Measurements from ENCODE around the gene GREB1.

The GREB1 gene

DNA sequence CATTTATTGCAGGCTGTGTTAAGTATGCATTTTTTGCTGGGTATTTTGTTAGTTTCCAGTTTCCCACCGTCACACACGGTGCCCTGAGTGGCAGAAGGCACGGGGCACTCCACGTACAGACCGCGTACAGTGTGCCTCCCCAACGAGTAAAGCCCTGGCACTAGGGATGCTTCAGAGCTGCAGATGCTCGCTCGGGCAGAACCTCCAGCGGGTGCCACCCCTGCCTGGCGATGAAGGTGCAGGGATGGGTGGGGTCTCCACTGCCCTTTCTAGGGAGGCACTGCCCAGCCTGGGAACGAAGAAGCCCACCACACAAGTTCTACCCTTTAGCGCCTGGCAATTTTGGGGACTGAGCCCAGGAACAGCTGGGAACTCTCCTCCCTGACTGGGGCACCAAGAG, 4.1 kb downstream of the GREB1 start:
- no peak for TF ChIP-seq CTCF (IDR thresholded peaks at IDR 0.05; ENCODE audit: insufficient read depth, low read depth, low read length, missing control alignments)
- no peak for DNase-seq (ENCODE audit: low read depth)

GRCh38 chr2:11539317-11540147, 5.7 kb downstream of the GREB1 start:
- no peak for TF ChIP-seq CTCF (IDR thresholded peaks at IDR 0.05; ENCODE audit: insufficient read depth, low read depth, low read length, missing control alignments)
- no peak for DNase-seq (ENCODE audit: low read depth)
- H3K4me3 ChIP-seq (ENCODE audit: low read length), result no peak overlapping the region

More for the DNA sequence above, 4.1 kb downstream of the GREB1 start:
- H3K4me3 ChIP-seq (ENCODE audit: low read length), result no peak overlapping the region

DNA sequence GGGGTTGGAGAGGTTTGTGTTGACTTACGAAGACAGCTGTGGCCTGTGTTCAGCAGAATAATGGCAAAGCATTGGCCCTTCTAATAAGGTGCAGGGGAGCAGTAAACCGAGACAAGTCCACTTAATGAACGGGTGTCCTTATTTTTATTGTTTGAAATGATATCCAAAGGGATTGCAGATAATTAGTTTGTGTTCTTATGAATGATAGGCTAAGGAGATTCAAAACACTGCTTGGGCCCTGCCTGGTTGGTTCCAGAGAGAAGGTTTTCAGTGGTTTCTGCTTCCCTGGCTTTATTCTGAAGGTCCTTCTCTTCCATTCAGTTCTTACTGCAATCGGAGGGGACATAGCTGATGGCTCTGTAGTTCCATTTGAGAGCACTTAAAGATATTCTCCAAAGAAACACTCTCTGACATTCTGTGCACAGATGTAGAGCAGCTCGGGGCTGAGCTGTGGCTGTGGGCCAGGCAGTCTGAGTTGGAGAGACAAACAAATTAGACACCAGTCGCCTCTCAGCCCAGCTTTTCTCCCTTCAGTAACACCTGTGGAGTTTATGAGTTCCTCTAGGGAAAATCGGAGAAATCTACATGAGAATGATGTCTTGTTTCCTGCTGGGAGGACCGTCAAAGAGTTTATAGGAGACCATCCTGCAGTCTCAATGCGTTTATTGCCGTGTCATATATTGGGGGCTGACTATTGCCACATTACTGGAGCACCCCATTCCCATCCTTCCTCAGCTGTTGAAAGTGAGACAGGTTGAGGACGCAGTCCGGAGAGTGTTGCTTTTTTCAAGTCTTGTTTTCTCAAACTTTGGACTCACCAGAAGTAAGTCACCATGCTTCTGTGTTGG, 6.5 kb downstream of the GREB1 start:
- no peak for TF ChIP-seq CTCF (IDR thresholded peaks at IDR 0.05; ENCODE audit: insufficient read depth, low read depth, low read length, missing control alignments)
- no peak overlapping the region for H3K4me3 ChIP-seq (ENCODE audit: low read length)
- DNase-seq (ENCODE audit: low read depth), result no peak

- no peak overlapping the region for H3K4me3 ChIP-seq (ENCODE audit: low read length)
- no peak for DNase-seq (ENCODE audit: low read depth)
- no peak for TF ChIP-seq CTCF (IDR thresholded peaks at IDR 0.05; ENCODE audit: insufficient read depth, low read depth, low read length, missing control alignments)
These were observed 7.3 kb downstream of the GREB1 start for GRCh38 chr2:11540996-11541692.

DNA sequence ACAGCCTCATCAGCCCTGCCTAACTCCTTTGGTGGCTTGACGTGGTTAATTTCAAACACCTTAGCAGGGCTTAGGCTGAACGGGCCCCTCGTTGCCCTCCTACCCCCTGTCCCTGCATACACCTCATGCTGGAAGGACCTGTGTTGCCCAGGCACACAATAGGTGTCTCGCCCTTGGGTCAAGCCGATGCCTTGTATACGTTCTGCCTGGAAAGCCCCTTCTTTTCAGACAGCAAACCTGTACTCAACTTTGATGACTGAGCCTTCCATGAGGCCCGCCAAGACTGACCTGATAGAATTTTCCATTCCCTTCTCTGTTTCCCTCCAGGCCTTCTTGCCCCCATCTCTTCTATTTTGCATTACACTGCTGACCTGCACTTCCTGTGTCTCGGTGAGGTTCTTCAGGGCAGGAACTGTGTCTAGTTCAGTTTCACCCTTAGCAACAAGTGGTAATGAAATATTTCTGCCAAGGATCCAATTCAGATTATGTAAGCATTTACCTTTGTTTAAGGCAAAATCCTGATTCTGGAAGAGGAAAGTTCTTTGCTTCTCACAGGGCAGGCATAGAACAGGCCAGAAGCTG, 7.9 kb downstream of the GREB1 start:
- DNase-seq (ENCODE audit: low read depth), result no peak
- no peak overlapping the region for H3K4me3 ChIP-seq (ENCODE audit: low read length)
- no peak for TF ChIP-seq CTCF (IDR thresholded peaks at IDR 0.05; ENCODE audit: insufficient read depth, low read depth, low read length, missing control alignments)

DNA sequence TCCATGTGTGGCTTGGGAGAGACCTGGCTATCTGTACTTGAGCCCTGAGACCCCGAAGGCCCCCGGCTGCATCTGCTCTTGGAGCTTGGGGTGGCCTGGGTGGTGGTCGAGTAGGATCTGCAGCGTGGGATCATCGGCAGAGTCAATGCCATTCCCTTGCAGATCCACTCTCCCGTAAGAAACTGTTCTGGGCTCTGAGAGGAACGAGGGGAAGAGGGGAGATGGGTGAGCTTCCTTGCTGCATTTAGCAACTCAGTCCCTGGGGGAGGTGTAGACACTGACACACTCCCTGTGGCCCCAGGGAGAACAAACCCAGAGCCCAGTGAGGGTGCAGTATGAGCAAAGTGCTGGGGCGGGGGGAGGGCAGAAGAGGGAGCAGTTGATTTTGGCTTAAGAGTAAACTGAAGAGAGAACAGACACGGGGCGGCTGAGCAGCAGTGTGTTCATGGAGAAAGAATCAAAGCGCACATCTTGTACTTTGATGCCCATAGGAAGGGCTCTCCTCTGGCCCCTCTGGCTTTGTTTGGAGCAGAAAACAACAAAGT, 8.5 kb downstream of the GREB1 start:
- TF ChIP-seq CTCF (IDR thresholded peaks at IDR 0.05; ENCODE audit: insufficient read depth, low read depth, low read length, missing control alignments), result no peak
- no peak for DNase-seq (ENCODE audit: low read depth)
- H3K4me3 ChIP-seq (ENCODE audit: low read length), result no peak overlapping the region
